GM12878 (cell line): ENCODE measurements around the gene PRSS36. TPM values are rescaled to one million over a fixed set of nuclear protein-coding genes. Genes with fewer than 3 reads are reported as not detected.

Experiments
- ATAC-seq: fragments of 200-7000 bp; cut with Tn5 transposase; 3 replicates; pipeline ENCODE4 v1.9.1; 2020; ENCODE audit warnings: mild to moderate bottlenecking, moderate library complexity
- BruUV-seq: library from RNA; stranded (reverse); fragments of 400-500 nt; replicated peaks from 2 replicates; lab custom pipeline; 2021; lab: Mats Ljungman, UMichigan
- CTCF ChIA-PET: fragments of 300-600 bp; sonication (Branson Sonifier 250); formaldehyde crosslinking; extraction: SDS; loops from one replicate; lab custom pipeline; 2021; ENCODE audit warnings: inconsistent platforms; lab: Yijun Ruan, JAX
- POLR2A ChIA-PET: fragments of 350-600 bp; formaldehyde crosslinking; extraction: SDS; loops from one replicate; lab custom pipeline; 2021; ENCODE audit warnings: inconsistent platforms; lab: Charles Lee
- RAD21 ChIA-PET: fragments of 300-600 bp; sonication (Branson Sonifier 250); formaldehyde crosslinking; loops from one replicate; lab custom pipeline; 2023; ENCODE audit warnings: antibody characterized with exemption; ENCODE audit not compliant: unreplicated experiment; lab: Charles Lee
- SMC1A ChIA-PET: fragments of 300-600 bp; sonication (Branson Sonifier 250); formaldehyde crosslinking; loops from one replicate; lab custom pipeline; 2023; ENCODE audit not compliant: unreplicated experiment, uncharacterized antibody; lab: Charles Lee
- DNase-seq: peaks from one replicate; pipeline ENCODE4 v3.0.0-alpha.2; 2011; ENCODE audit warnings: low read depth, low spot score
- FAIRE-seq: peaks from 3 replicates; lab custom pipeline; 2011; peaks lifted over from hg19 to GRCh38; lab: Jason Lieb, UNC
- H2AFZ ChIP-seq: 2 replicates; pipeline ENCODE4 v1.6.0; 2011; ENCODE audit warnings: low read depth, low read length, control low read depth; ENCODE audit not compliant: control insufficient read depth
- H3K27ac ChIP-seq: 2 replicates; pipeline ENCODE4 v1.5.1; 2011; ENCODE audit warnings: control low read depth; ENCODE audit not compliant: control insufficient read depth, insufficient read depth
- H3K27me3 ChIP-seq, 2 experiments: replicated peaks in 1 of 2; 2 replicates each; pipeline versions ENCODE4 v1.6.0 to v1.6.1; 2011; ENCODE audit warnings: low read length in 1 of 2; ENCODE audit not compliant: control insufficient read depth in 2 of 2, insufficient read depth in 2 of 2
- H3K36me3 ChIP-seq, 2 experiments: 2 replicates each; pipeline ENCODE4 v1.5.1; 2011; ENCODE audit warnings: low read length in 1 of 2; ENCODE audit not compliant: control insufficient read depth in 2 of 2, insufficient read depth in 2 of 2
- H3K4me1 ChIP-seq: 2 replicates; pipeline ENCODE4 v1.6.1; 2011; ENCODE audit warnings: mild to moderate bottlenecking, low read length, moderate library complexity, mixed read lengths; ENCODE audit not compliant: control insufficient read depth, insufficient read depth
- H3K4me2 ChIP-seq: 2 replicates; pipeline ENCODE4 v1.6.0; 2011; ENCODE audit warnings: control low read depth; ENCODE audit not compliant: control insufficient read depth, insufficient read depth
- H3K4me3 ChIP-seq: fragments of 200-600 bp; sonication (generic); 2 replicates; pipeline ENCODE4 v1.5.1; 2016
- H3K79me2 ChIP-seq: 2 replicates; pipeline ENCODE4 v1.6.0; 2011; ENCODE audit warnings: low read length; ENCODE audit not compliant: control insufficient read depth, insufficient read depth
- H3K9ac ChIP-seq: 2 replicates; pipeline ENCODE4 v1.8.0; 2011; ENCODE audit warnings: low read length, control low read depth, mixed read lengths; ENCODE audit not compliant: control insufficient read depth, insufficient read depth
- H3K9me3 ChIP-seq: replicated peaks from 3 replicates; pipeline ENCODE4 v1.5.1; 2011; ENCODE audit warnings: mild to moderate bottlenecking, low read length; ENCODE audit not compliant: control insufficient read depth, insufficient read depth
- H4K20me1 ChIP-seq: 2 replicates; pipeline ENCODE4 v1.6.0; 2011; ENCODE audit not compliant: control insufficient read depth, insufficient read depth
- BMI1 ChIP-seq: fragments of 450-650 bp; IDR thresholded peaks from 2 replicates; pipeline ENCODE4 v1.6.1; 2016; ENCODE audit warnings: mild to moderate bottlenecking, moderate library complexity, borderline replicate concordance
- CHD2 ChIP-seq: IDR thresholded peaks from 2 replicates; pipeline ENCODE4 v1.6.1; 2011; ENCODE audit warnings: low read depth, low read length, improper control_type of control experiment, borderline replicate concordance
- FOXK2 ChIP-seq: fragments of 450-650 bp; IDR thresholded peaks from 2 replicates; pipeline ENCODE4 v1.6.1; 2017; ENCODE audit warnings: mild to moderate bottlenecking, moderate library complexity
- MXI1 ChIP-seq: fragments of 150-350 bp; IDR thresholded peaks from 2 replicates; pipeline ENCODE4 v1.6.1; 2011; ENCODE audit warnings: low read depth, mild to moderate bottlenecking, inconsistent platforms, low read length, improper control_type of control experiment
- POLR2AphosphoS2 ChIP-seq: IDR thresholded peaks from 2 replicates; pipeline ENCODE4 v1.6.1; 2011; ENCODE audit warnings: low read depth, mild to moderate bottlenecking, low read length, improper control_type of control experiment, moderate library complexity
- SIN3A ChIP-seq: IDR thresholded peaks from 2 replicates; pipeline ENCODE4 v1.6.1; 2012; ENCODE audit warnings: low read depth, low read length, improper control_type of control experiment
- SPI1 ChIP-seq: IDR thresholded peaks from 2 replicates; pipeline ENCODE4 v1.6.1; 2011; ENCODE audit warnings: low read depth, mild to moderate bottlenecking, low read length, moderate library complexity, borderline replicate concordance; ENCODE audit not compliant: insufficient read depth
- SUZ12 ChIP-seq: fragments of 200-600 bp; sonication (generic); IDR thresholded peaks from one replicate; pipeline ENCODE4 v1.6.1; 2018; ENCODE audit warnings: antibody characterized with exemption, mild to moderate bottlenecking; ENCODE audit not compliant: unreplicated experiment
- TCF7 ChIP-seq: IDR thresholded peaks from 2 replicates; pipeline ENCODE4 v1.6.1; 2014; ENCODE audit warnings: antibody characterized with exemption, borderline replicate concordance
- ZNF384 ChIP-seq: IDR thresholded peaks from 2 replicates; pipeline ENCODE4 v1.6.1; 2012; ENCODE audit warnings: low read depth, mild to moderate bottlenecking, low read length, improper control_type of control experiment, borderline replicate concordance
- WGBS: methylation state at CpG from one replicate; pipeline ENCODE4 v1.1.6; 2016; ENCODE audit warnings: low lambda C conversion rate; ENCODE audit not compliant: insufficient replicate concordance, insufficient coverage; ENCODE audit errors: missing lambda C conversion rate; 5-methylcytosine and 5-hydroxymethylcytosine counted together
- in situ Hi-C: fragments of 300-500 bp; cut with MboI; formaldehyde crosslinking; loops from 9 replicates; pipeline ENCODE4 v1.14.3; 2018; ENCODE audit warnings: mixed read lengths
- intact Hi-C: fragments of 100-400 bp; cut with micrococcal nuclease; formaldehyde crosslinking; loops from one replicate; pipeline ENCODE4 v1.14.2; 2022; ENCODE audit not compliant: unreplicated experiment
- polyA plus RNA-seq, 11 experiments: library from polyadenylated mRNA; depleted of rRNA in 4 of 11; unstranded in 6 of 11; stranded (reverse) in 5 of 11; fragments of >200 nt; fragmentation: Nextera tagmentation in 4 of 11; fragmentation: Illumina TruSeq in 1 of 11; extraction: Ambion mirVana in 4 of 11; extraction: Trizol in 1 of 11; gene quantifications; 1 replicate in 1 of 11; 2 replicates in 10 of 11; pipeline versions ENCODE4 v1.2.1 to v1.2.3, GENCODE V29; 2011 to 2016; ENCODE audit warnings: inconsistent platforms in 2 of 11, missing spikeins in 2 of 11, low read depth in 1 of 11
- total RNA-seq, 4 experiments: library from RNA; depleted of rRNA in 3 of 4; stranded (reverse); fragments of >200 nt in 3 of 4; fragmentation: Illumina TruSeq in 1 of 4; extraction: Trizol in 1 of 4; gene quantifications; 2 replicates each; pipeline versions ENCODE4 v1.2.1 to v1.2.3, GENCODE V29; 2013 to 2021

PRSS36 gene
- total and polyA plus RNA-seq, 10 of the 15 experiments (the other 5 are each of a cell fraction or from before 2014, with no cell fraction given) = 0.11 to 1.1 (median 0.17) TPM; not detected in 3

DNA sequence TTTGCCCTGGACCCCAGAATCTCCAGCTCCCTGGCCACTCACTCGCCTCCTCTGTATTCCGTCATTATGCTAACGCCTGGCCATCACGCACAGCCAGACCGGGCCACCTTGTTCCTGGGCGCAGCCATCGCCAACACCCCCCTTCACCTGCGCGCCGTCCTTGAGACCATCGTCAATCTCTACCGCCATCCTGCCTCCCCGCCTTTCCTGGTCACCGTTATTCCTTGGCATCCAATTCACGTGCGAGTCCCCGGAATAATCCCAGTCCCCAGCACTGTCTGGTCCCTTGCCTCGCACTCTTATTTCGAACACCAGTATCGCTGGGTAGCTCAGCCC lies 55.8 kb downstream of the PRSS36 start:
- H3K9me3 ChIP-seq = no peaks in the 10 kb centered on the region
- peaks cover 20% of the 10 kb centered on the region for H3K79me2 ChIP-seq
- in situ Hi-C loops = no loop called here
- BruUV-seq = no TSS peak
- POLR2A ChIA-PET = interaction anchor here (0.6 to 1.5 kb wide), 7 partner anchors 20 to 780 kb away, joined by 3 to 5 read pairs (median 3); partner anchors contain the start of genes FUS, STX4, ZNF267 and ZNF646
- RAD21 ChIA-PET = interaction anchor here (1.1 to 2.4 kb wide), 6 partner anchors 20 to 349 kb away, joined by 5 to 8 read pairs (median 5); partner anchors contain the start of genes HSD3B7, ZNF646, ZNF668 and ZNF843
- SMC1A ChIA-PET = interaction anchor here (1.7 kb wide), 1 partner anchor 108 kb away, joined by 5 read pairs; no protein-coding TSS in a partner anchor
- peak overlapping the region; percentile 99 for H3K4me3 ChIP-seq
- peaks cover 8% of the 10 kb centered on the region for H3K4me1 ChIP-seq
- no peaks in the 10 kb centered on the region for H3K27me3 ChIP-seq
- H2AFZ ChIP-seq = peak overlapping the region; percentile 93
- FAIRE-seq (no peak), DNase-seq (no peak), ATAC-seq (peak; percentile 27)
- H3K36me3 ChIP-seq = peaks cover 0 to 2% of the 10 kb centered on the region in 2 experiments; a peak in 3 of 4 replicates
- peak overlapping the region; percentile 86 for H3K4me2 ChIP-seq
- H3K27ac ChIP-seq = peak overlapping the region; percentile 81
- TF ChIP-seq SUZ12 (no peak), MXI1 (peak; percentile 2; the same call in 1 of the 2 replicates)
- 1% methylated on average over 20 of the region's 20 CpGs for WGBS
- intact Hi-C loops = loop anchor here (1.0 to 10.0 kb wide), 5 partner anchors 20 to 348 kb away; partner anchors contain the start of genes HSD3B7, SETD1A, STX4 and ZNF646
- peak overlapping the region; percentile 83 for H3K9ac ChIP-seq
- CTCF ChIA-PET = interaction anchor here (1.2 to 4.2 kb wide), 5 partner anchors 9 to 139 kb away, joined by 3 to 27 read pairs (median 13); partner anchors contain the start of gene HSD3B7
- H4K20me1 ChIP-seq = no peaks in the 10 kb centered on the region

DNA sequence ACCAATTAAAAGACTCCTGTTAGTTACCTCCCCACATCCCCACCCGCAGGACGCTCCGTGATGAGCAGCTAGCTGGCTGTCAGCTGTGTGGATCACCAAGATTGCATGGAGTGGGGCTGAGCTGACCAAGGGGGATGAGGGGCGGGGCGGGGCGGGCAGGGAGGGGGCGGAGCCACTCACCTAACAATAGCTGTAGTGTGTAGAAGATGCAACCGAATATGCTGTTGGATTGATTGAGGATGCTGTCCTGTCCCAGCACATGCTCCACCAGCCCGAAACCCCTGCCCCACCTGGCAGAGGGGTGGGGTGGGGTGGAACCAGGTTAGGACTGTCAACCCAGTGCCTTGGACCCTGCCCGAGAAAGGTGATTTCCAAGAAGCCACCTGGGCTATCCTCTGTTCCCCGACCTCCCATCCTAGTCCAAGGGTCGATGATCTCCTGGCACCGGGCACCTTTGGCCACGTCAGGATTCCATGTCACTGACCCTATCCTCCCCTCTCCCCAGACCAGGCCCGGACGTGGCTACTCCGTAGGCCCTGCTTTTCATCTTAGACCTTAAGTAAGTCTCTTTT lies 56.6 kb downstream of the PRSS36 start:
- FAIRE-seq = no peak
- ChIA-PET CTCF (interaction anchor here (1.1 to 2.6 kb wide), 11 partner anchors 10 to 290 kb away, joined by 3 to 15 read pairs (median 5); partner anchors contain the start of genes BCKDK, HSD3B7 and ZNF646), SMC1A (interaction anchor here (1.1 to 2.1 kb wide), 7 partner anchors 19 to 363 kb away, joined by 3 to 11 read pairs (median 4); partner anchors contain the start of genes HSD3B7, ZNF646 and ZNF668), POLR2A (interaction anchor here (0.6 to 1.6 kb wide), 6 partner anchors 19 to 100 kb away, joined by 3 to 14 read pairs (median 3); partner anchors contain the start of genes FUS, ZNF646 and ZNF668), RAD21 (interaction anchor here (0.7 to 2.4 kb wide), 12 partner anchors 19 to 350 kb away, joined by 3 to 8 read pairs (median 5); partner anchors contain the start of genes HSD3B7, KAT8, ZNF646 and ZNF668)
- Histone ChIP-seq H3K79me2 (peaks cover 20% of the 10 kb centered on the region), H3K4me2 (peak overlapping the region; percentile 86), H3K27ac (no peak overlapping the region), H3K9me3 (no peaks in the 10 kb centered on the region), H2AFZ (no peak overlapping the region), H3K27me3 (no peaks in the 10 kb centered on the region), H3K36me3 (peaks cover 0 to 2% of the 10 kb centered on the region in 2 experiments; a peak in 3 of 4 replicates), H3K4me3 (peak overlapping the region; percentile 99), H3K4me1 (peaks cover 8% of the 10 kb centered on the region), H3K9ac (peak overlapping the region; percentile 83; the same call in 1 of the 2 replicates), H4K20me1 (no peaks in the 10 kb centered on the region)
- in situ Hi-C loops = no loop called here
- intact Hi-C loops = loop anchor here (5.0 to 10.0 kb wide), 2 partner anchors 138 to 349 kb away; partner anchors contain the start of genes SETD1A and ZNF843
- no TSS peak for BruUV-seq
- ATAC-seq = peak; percentile 29
- TF ChIP-seq FOXK2 (no peak), ZNF384 (peak; percentile 24; the same call in 1 of the 2 replicates), TCF7 (no peak), CHD2 (no peak), BMI1 (no peak), POLR2AphosphoS2 (no peak), SIN3A (no peak), SPI1 (no peak)
- DNase-seq = no peak
- WGBS = 7% methylated on average over 17 of the region's 17 CpGs
